IMR-90 (cell line): Measurements from ENCODE around the gene PEAK1. TPM values are rescaled to one million over a fixed set of nuclear protein-coding genes. Genes with fewer than 3 reads are reported as not detected.

ENCODE experiments used
- ATAC-seq: fragments of 200-7000 bp; cut with Tn5 transposase; 2 replicates; pipeline ENCODE4 v1.9.1; 2020; ENCODE audit warnings: low read depth, mild to moderate bottlenecking, moderate library complexity
- BruUV-seq: library from RNA; stranded (reverse); fragments of 400-500 nt; replicated peaks from 2 replicates; lab custom pipeline; 2021; lab: Mats Ljungman, UMichigan
- CTCF ChIA-PET: fragments of 300-600 bp; formaldehyde crosslinking; extraction: SDS; loops from one replicate; lab custom pipeline; 2021; ENCODE audit warnings: antibody characterized with exemption; lab: Yijun Ruan, JAX
- POLR2A ChIA-PET: fragments of 300-600 bp; sonication (Branson Sonifier 250); formaldehyde crosslinking; loops from one replicate; lab custom pipeline; 2022; ENCODE audit warnings: antibody characterized with exemption; ENCODE audit not compliant: unreplicated experiment; lab: Charles Lee
- DNase-seq: peaks from one replicate; pipeline ENCODE4 v3.0.0; 2013
- H2AFZ ChIP-seq: replicated peaks from 2 replicates; pipeline ENCODE3; 2013; ENCODE audit warnings: low read length, mild to moderate bottlenecking; ENCODE audit not compliant: poor library complexity
- H2AK5ac ChIP-seq: 2 replicates; pipeline ENCODE4 v1.6.1; 2013; ENCODE audit warnings: low read depth, low read length, inconsistent platforms
- H2AK9ac ChIP-seq: replicated peaks from 2 replicates; pipeline ENCODE3; 2013; ENCODE audit warnings: mild to moderate bottlenecking, low read depth, low read length, moderate library complexity; ENCODE audit not compliant: poor library complexity
- H2BK120ac ChIP-seq: 2 replicates; pipeline ENCODE4 v1.6.1; 2013; ENCODE audit warnings: low read depth, low read length, inconsistent platforms
- H2BK15ac ChIP-seq: 3 replicates; pipeline ENCODE4 v1.6.1; 2013; ENCODE audit warnings: low read depth, low read length, inconsistent platforms
- H2BK20ac ChIP-seq: 2 replicates; pipeline ENCODE4 v1.6.1; 2013; ENCODE audit warnings: low read depth, mild to moderate bottlenecking, inconsistent platforms, low read length, moderate library complexity
- H2BK5ac ChIP-seq: 2 replicates; pipeline ENCODE4 v1.6.1; 2013; ENCODE audit warnings: mild to moderate bottlenecking, low read depth, low read length, inconsistent platforms; ENCODE audit not compliant: poor library complexity, severe bottlenecking
- H3K14ac ChIP-seq: replicated peaks from 2 replicates; pipeline ENCODE4 v1.6.1; 2013; ENCODE audit warnings: low read depth, low read length, inconsistent platforms
- H3K18ac ChIP-seq: 2 replicates; pipeline ENCODE4 v1.6.1; 2013; ENCODE audit warnings: low read depth, low read length, control low read depth
- H3K23ac ChIP-seq: 2 replicates; pipeline ENCODE4 v1.6.1; 2013; ENCODE audit warnings: low read depth, low read length, inconsistent platforms
- H3K27ac ChIP-seq: 2 replicates; pipeline ENCODE4 v1.5.1; 2013; ENCODE audit warnings: mild to moderate bottlenecking, control low read depth, low read length; ENCODE audit not compliant: insufficient read depth
- H3K27me3 ChIP-seq: 2 replicates; pipeline ENCODE4 v1.6.1; 2013; ENCODE audit warnings: low read length; ENCODE audit not compliant: control insufficient read depth, insufficient read depth
- H3K36me3 ChIP-seq: 2 replicates; pipeline ENCODE4 v1.6.1; 2013; ENCODE audit warnings: low read length, mixed read lengths; ENCODE audit not compliant: control insufficient read depth, insufficient read depth
- H3K4ac ChIP-seq: 2 replicates; pipeline ENCODE4 v1.6.1; 2013; ENCODE audit warnings: low read depth, low read length, inconsistent platforms
- H3K4me1 ChIP-seq: 2 replicates; pipeline ENCODE4 v1.6.1; 2013; ENCODE audit warnings: low read length, mixed read lengths; ENCODE audit not compliant: control insufficient read depth, insufficient read depth
- H3K4me2 ChIP-seq: 2 replicates; pipeline ENCODE4 v1.6.1; 2013; ENCODE audit warnings: low read depth, mild to moderate bottlenecking, control low read depth, low read length, moderate library complexity
- H3K4me3 ChIP-seq: 2 replicates; pipeline ENCODE4 v1.5.1; 2013; ENCODE audit warnings: low read depth, mild to moderate bottlenecking, control low read depth, low read length, moderate library complexity; ENCODE audit not compliant: insufficient read depth
- H3K56ac ChIP-seq: 2 replicates; pipeline ENCODE4 v1.6.1; 2013; ENCODE audit warnings: low read length, inconsistent platforms; ENCODE audit not compliant: insufficient read depth; ENCODE audit errors: extremely low read depth
- H3K79me1 ChIP-seq, 2 experiments: 2 replicates each; pipeline ENCODE4 v1.6.1; 2013; ENCODE audit warnings: low read length in 2 of 2, inconsistent platforms in 1 of 2, low read depth in 1 of 2
- H3K9ac ChIP-seq: 2 replicates; pipeline ENCODE4 v1.6.1; 2013; ENCODE audit warnings: low read depth, low read length, control low read depth
- H3K9me1 ChIP-seq: 2 replicates; pipeline ENCODE4 v1.6.1; 2013; ENCODE audit warnings: low read length, inconsistent platforms; ENCODE audit not compliant: insufficient read depth
- H3K9me3 ChIP-seq: 2 replicates; pipeline ENCODE4 v1.6.1; 2013; ENCODE audit warnings: low read length; ENCODE audit not compliant: control insufficient read depth, insufficient read depth
- H4K20me1 ChIP-seq: 2 replicates; pipeline ENCODE4 v1.6.1; 2013; ENCODE audit warnings: low read length, inconsistent platforms; ENCODE audit not compliant: insufficient read depth
- H4K5ac ChIP-seq: 2 replicates; pipeline ENCODE4 v1.6.1; 2013; ENCODE audit warnings: mild to moderate bottlenecking, low read depth, low read length, control low read depth
- H4K8ac ChIP-seq, 2 experiments: 2 replicates each; pipeline ENCODE4 v1.6.1; 2013; ENCODE audit warnings: low read depth in 2 of 2, low read length in 2 of 2, control low read depth in 1 of 2, inconsistent platforms in 1 of 2
- H4K91ac ChIP-seq: 2 replicates; pipeline ENCODE4 v1.6.1; 2013; ENCODE audit warnings: low read depth, low read length, inconsistent platforms; ENCODE audit not compliant: insufficient read depth
- CEBPB ChIP-seq: IDR thresholded peaks from 2 replicates; pipeline ENCODE4 v1.6.1; 2012; ENCODE audit warnings: low read depth, low read length, improper control_type of control experiment
- CHD1 ChIP-seq: IDR thresholded peaks from 2 replicates; pipeline ENCODE4 v1.6.1; 2012; ENCODE audit warnings: low read depth, low read length, improper control_type of control experiment
- MAFK ChIP-seq: IDR thresholded peaks from 2 replicates; pipeline ENCODE4 v1.6.1; 2012; ENCODE audit warnings: low read depth, low read length, improper control_type of control experiment
- MAZ ChIP-seq: IDR thresholded peaks from 2 replicates; pipeline ENCODE4 v1.6.1; 2012; ENCODE audit warnings: low read depth, mild to moderate bottlenecking, low read length, improper control_type of control experiment, moderate library complexity, borderline replicate concordance
- POLR2A ChIP-seq: IDR thresholded peaks from 2 replicates; pipeline ENCODE4 v1.6.1; 2012; ENCODE audit warnings: mild to moderate bottlenecking, low read depth, low read length
- WGBS, 2 experiments: methylation state at CpG; one replicate each; pipeline versions ENCODE4 v1.1.5 to v1.1.7; 2013; ENCODE audit warnings: missing lambda C conversion rate in 2 of 2; ENCODE audit not compliant: insufficient read length in 1 of 2; ENCODE audit errors: extremely low coverage in 2 of 2; 5-methylcytosine and 5-hydroxymethylcytosine counted together
- dilution Hi-C: fragments of 300-500 bp; cut with HindIII; formaldehyde crosslinking; loops from one replicate; pipeline ENCODE4 v1.14.3; 2018; ENCODE audit warnings: low sequenced_read_pairs; ENCODE audit not compliant: unreplicated experiment
- in situ Hi-C: fragments of 300-500 bp; cut with MboI; formaldehyde crosslinking; loops from 3 replicates; pipeline ENCODE4 v1.14.3; 2019; ENCODE audit warnings: low sequenced_read_pairs, inconsistent platforms, mixed read lengths
- intact Hi-C: fragments of 100-400 bp; cut with micrococcal nuclease; formaldehyde crosslinking; loops from 2 replicates; pipeline ENCODE4 v1.10.0; 2022
- polyA plus RNA-seq, 3 experiments: library from polyadenylated mRNA; depleted of rRNA; stranded (reverse); fragments of >200 nt; gene quantifications; 2 replicates each; pipeline ENCODE4 v1.2.3, GENCODE V29; 2012; ENCODE audit warnings: low replicate concordance in 1 of 3
- total RNA-seq: library from RNA; depleted of rRNA; stranded (reverse); fragments of >200 nt; gene quantifications from 2 replicates; pipeline ENCODE4 v1.2.3, GENCODE V29; 2012

The PEAK1 gene
- total and polyA plus RNA-seq, 2 of the 4 experiments (the other 2 are of a cell fraction): 21.5 to 43.9 TPM

GRCh38 chr15:77420610-77421369 is 886 bp upstream of the PEAK1 start, which contains the start of gene HMG20A:
Gene HMG20A (plus strand): TSS chr15:77420888. CDS start chr15:77458408, 37,520 bp downstream.
- in situ Hi-C loops: no loop called here
- intact Hi-C loops: loop anchor here (2.0 kb wide), 4 partner anchors 36 to 234 kb away; no protein-coding TSS in a partner anchor
- POLR2A ChIA-PET: no interaction called here

More at GRCh38 chr15:77420610-77421369, 886 bp upstream of the PEAK1 start, which contains the start of gene HMG20A:
- Histone ChIP-seq H3K36me3 (no peaks in the 10 kb centered on the region), H4K5ac (peak within 1 kb of the TSS; percentile 98), H3K4me2 (peak within 1 kb of the TSS; percentile 97), H3K23ac (peak within 1 kb of the TSS; percentile 95), H3K56ac (peak within 1 kb of the TSS; percentile 97), H3K79me1 (peaks cover 18 to 53% of the 10 kb centered on the region in 2 experiments), H3K14ac (peak within 1 kb of the TSS; percentile 99), H2AFZ (peak within 1 kb of the TSS; percentile 99), H2AK9ac (peak within 1 kb of the TSS; percentile 97), H4K91ac (peak within 1 kb of the TSS; percentile 93), H3K27ac (peak within 1 kb of the TSS; percentile 99), H3K9ac (peak within 1 kb of the TSS; percentile 98), H3K9me1 (peaks cover 5% of the 10 kb centered on the region), H3K18ac (peak within 1 kb of the TSS; percentile 91), H2BK120ac (peak within 1 kb of the TSS; percentile 93), H2BK15ac (peak within 1 kb of the TSS; percentile 89), H4K20me1 (peaks cover 33% of the 10 kb centered on the region), H3K4me3 (peak within 1 kb of the TSS; percentile 94), H3K27me3 (no peaks in the 10 kb centered on the region), H3K4me1 (peaks cover 11% of the 10 kb centered on the region), H2BK20ac (peak within 1 kb of the TSS; percentile 92; the same call in 1 of the 2 replicates), H2AK5ac (peak within 1 kb of the TSS; percentile 93), H4K8ac (peak within 1 kb of the TSS; percentile 87 to 98), H2BK5ac (peak within 1 kb of the TSS; percentile 96), H3K9me3 (no peaks in the 10 kb centered on the region), H3K4ac (peak within 1 kb of the TSS; percentile 97)
- WGBS, 2 experiments: 0% methylated on average over 1 of the region's 25 CpGs; no CpG with 5 or more reads in 1 of the 2 experiments
- peak; percentile 87 for DNase-seq
- BruUV-seq: no TSS peak
- ATAC-seq: no peak
- dilution Hi-C loops: no loop called here
- CTCF ChIA-PET: interaction anchor here (1.1 to 1.5 kb wide), 2 partner anchors 41 to 123 kb away, joined by 3 to 6 read pairs; no protein-coding TSS in a partner anchor
- TF ChIP-seq MAFK (no peak), CHD1 (no peak), POLR2A (peak; percentile 54; the same call in 1 of the 2 replicates), CEBPB (peak; percentile 96), MAZ (peak; percentile 54; the same call in 1 of the 2 replicates)
